Spleen (tissue), 11 donors: ENCODE data around the gene GET3. TPM values are rescaled to one million over a fixed set of nuclear protein-coding genes. Genes with fewer than 3 reads are reported as not detected.

ENCODE experiments used
- DNase-seq: peaks from one replicate; pipeline ENCODE4 v3.0.0-alpha.2; 2020
- H3K27ac ChIP-seq, 8 donors: fragments of 200-600 bp; sonication (generic) in 7 of 8; 1 replicate in 4 of 8; 2 replicates in 4 of 8; pipeline versions ENCODE4 v1.5.0 to v1.8.0; 2016 to 2021; ENCODE audit warnings: inconsistent platforms in 4 of 8, mild to moderate bottlenecking in 4 of 8, moderate library complexity in 1 of 8
- H3K27me3 ChIP-seq, 7 donors: fragments of 200-600 bp; sonication (generic) in 6 of 7; replicated peaks in 1 of 7; 1 replicate in 4 of 7; 2 replicates in 3 of 7; pipeline versions ENCODE4 v1.5.0 to v1.8.0; 2016 to 2021; ENCODE audit warnings: inconsistent platforms in 3 of 7, mild to moderate bottlenecking in 1 of 7
- H3K36me3 ChIP-seq, 6 donors: fragments of 200-600 bp; sonication (generic) in 5 of 6; 1 replicate in 4 of 6; 2 replicates in 2 of 6; pipeline versions ENCODE4 v1.5.0 to v1.8.0; 2016 to 2021; ENCODE audit warnings: inconsistent platforms in 2 of 6
- H3K4me1 ChIP-seq, 6 donors: fragments of 200-600 bp; sonication (generic) in 5 of 6; 1 replicate in 3 of 6; 2 replicates in 3 of 6; pipeline versions ENCODE4 v1.5.0 to v1.8.0; 2016 to 2021; ENCODE audit warnings: inconsistent platforms in 3 of 6
- H3K4me3 ChIP-seq, 8 donors: fragments of 200-600 bp; sonication (generic) in 7 of 8; 1 replicate in 4 of 8; 2 replicates in 4 of 8; pipeline versions ENCODE4 v1.5.0 to v1.8.0; 2016 to 2021; ENCODE audit warnings: inconsistent platforms in 4 of 8, mild to moderate bottlenecking in 4 of 8, moderate library complexity in 2 of 8
- H3K9me3 ChIP-seq, 8 donors: fragments of 200-600 bp; sonication (generic) in 7 of 8; 1 replicate in 4 of 8; 2 replicates in 4 of 8; pipeline versions ENCODE4 v1.5.0 to v1.8.0; 2016 to 2021; ENCODE audit warnings: inconsistent platforms in 4 of 8
- CTCF ChIP-seq, 11 experiments: fragments of 200-600 bp in 7 of 11; fragments of 450-650 bp in 4 of 11; sonication (generic) in 4 of 11; IDR thresholded peaks in 8 of 11; conservative IDR thresholded peaks in 3 of 11; 1 replicate in 7 of 11; 2 replicates in 4 of 11; pipeline versions ENCODE4 v1.4.0 to v1.8.0; 2016 to 2021; ENCODE audit warnings: antibody characterized with exemption in 11 of 11, inconsistent platforms in 4 of 11, mild to moderate bottlenecking in 1 of 11
- POLR2A ChIP-seq, 3 donors: fragments of 450-650 bp; IDR thresholded peaks; one replicate each; pipeline ENCODE4 v1.5.1; 2017; ENCODE audit warnings: antibody characterized with exemption in 3 of 3, mild to moderate bottlenecking in 1 of 3
- POLR2AphosphoS5 ChIP-seq, 3 donors: sonication (generic); formaldehyde crosslinking; IDR thresholded peaks; one replicate each; pipeline ENCODE4 v1.5.1; 2017; ENCODE audit warnings: antibody characterized with exemption in 3 of 3
- WGBS, 5 donors: extraction: QIAGEN DNeasy Blood & Tissue Kit in 3 of 5; methylation state at CpG; one replicate each; pipeline versions ENCODE4 v1.1.5 to v1.1.7; 2013 to 2018; 5-methylcytosine and 5-hydroxymethylcytosine counted together
- intact Hi-C: fragments of 100-400 bp; cut with DNase I; formaldehyde crosslinking; loops from one replicate; pipeline ENCODE4 v1.15.0; 2023; ENCODE audit warnings: low total_unique reads
- polyA plus RNA-seq, 3 donors: library from polyadenylated mRNA; stranded (reverse); fragments of 200-250 nt; gene quantifications; one replicate each; pipeline ENCODE4 v1.2.1, GENCODE V29; 2013
- total RNA-seq, 7 donors: library from RNA; depleted of rRNA in 3 of 7; stranded (reverse); fragments of >200 nt in 3 of 7; fragmentation: NEBNext Ultra II Directional in 4 of 7; extraction: Animal tissue kit (Norgen Biotek cat#: 25700) in 4 of 7; gene quantifications; one replicate each; pipeline versions ENCODE4 v1.1.0 to v1.2.1, GENCODE V29; 2016 to 2021
- donor health status: healthy with polysubstance abuse.
- donor health status: DM: no; HTN: no; CAD: no; lungs with moderate emphysema.
- donor health status: DM: no; HTN: no; CAD: no.
- donor health status: Bipolar disorder and iron deficiency.
- donor health status: healthy.
- donor health status: DM: no; HTN: no; CAD: no.
- donor health status: DM: yes; HTN: yes; CAD: no.

GET3 gene
- total and polyA plus RNA-seq, 10 donors, result 32.7 to 68.0 (median 41.2) TPM

- DNase-seq, result no peak
- Histone ChIP-seq H3K4me3 (no peak overlapping the region), H3K4me1 (peaks cover under 1 to 32% (median 8%) of the 10 kb centered on the region in 6 donors), H3K27ac (no peak overlapping the region), H3K36me3 (peaks cover 4 to 95% (median 73%) of the 10 kb centered on the region in 6 donors), H3K27me3 (no peaks in the 10 kb centered on the region), H3K9me3 (no peaks in the 10 kb centered on the region)
- intact Hi-C loops, result loop anchor here (5.0 kb wide), 1 partner anchor 42 kb away; no protein-coding TSS in a partner anchor
- 94 to 99% (median 96%) methylated on average over 15 of the region's 15 CpGs; no CpG with 5 or more reads in 1 of the 5 donors for WGBS, 5 donors
- TF ChIP-seq CTCF (IDR thresholded peaks at IDR 0.05 in 8 of 11, conservative IDR thresholded peaks at IDR 0.05 in 3 of 11), result no peak
- peak in 1 of 3 donors; percentile 37 for TF ChIP-seq POLR2AphosphoS5 (IDR thresholded peaks at IDR 0.05)
- no peak for TF ChIP-seq POLR2A (IDR thresholded peaks at IDR 0.05)
Measured at GRCh38 chr19:12715102-12715501, 22.2 kb upstream of the GET3 start.

GRCh38 chr19:12715929-12716328 is 21.4 kb upstream of the GET3 start:
- H3K4me1 ChIP-seq, result peaks cover 8 to 40% (median 16%) of the 10 kb centered on the region in 6 donors
- H3K9me3 ChIP-seq, result no peaks in the 10 kb centered on the region
- H3K4me3 ChIP-seq, result no peak overlapping the region
- no peak overlapping the region for H3K27ac ChIP-seq
- WGBS, 5 donors, result 94 to 100% (median 98%) methylated on average over 3 of the region's 3 CpGs
- no peak for DNase-seq
- peaks cover 4 to 86% (median 65%) of the 10 kb centered on the region in 6 donors for H3K36me3 ChIP-seq
- intact Hi-C loops, result loop anchor here (5.0 kb wide), 1 partner anchor 41 kb away; no protein-coding TSS in a partner anchor
- no peaks in the 10 kb centered on the region for H3K27me3 ChIP-seq
- TF ChIP-seq POLR2A (IDR thresholded peaks at IDR 0.05) (no peak), CTCF (IDR thresholded peaks at IDR 0.05 in 8 of 11, conservative IDR thresholded peaks at IDR 0.05 in 3 of 11) (no peak), POLR2AphosphoS5 (IDR thresholded peaks at IDR 0.05) (no peak)

GRCh38 chr19:12720296-12720695 is 17.0 kb upstream of the GET3 start:
- no peak for TF ChIP-seq POLR2A (IDR thresholded peaks at IDR 0.05)
- TF ChIP-seq POLR2AphosphoS5 (IDR thresholded peaks at IDR 0.05), result no peak
- TF ChIP-seq CTCF (IDR thresholded peaks at IDR 0.05 in 8 of 11, conservative IDR thresholded peaks at IDR 0.05 in 3 of 11), result no peak
- Histone ChIP-seq H3K36me3 (peaks cover 2 to 45% (median 26%) of the 10 kb centered on the region in 6 donors), H3K27me3 (no peaks in the 10 kb centered on the region), H3K9me3 (no peaks in the 10 kb centered on the region), H3K4me1 (peaks cover 22 to 71% (median 47%) of the 10 kb centered on the region in 6 donors), H3K27ac (peak overlapping the region in 5 of 8 donors; percentile 89 to 94 (median 93)), H3K4me3 (peak overlapping the region in 5 of 8 donors; percentile 58 to 91 (median 72))
- DNase-seq, result no peak
- intact Hi-C loops, result no loop called here
- 84 to 94% (median 88%) methylated on average over 9 to 10 of the region's 10 CpGs for WGBS, 5 donors

GRCh38 chr19:12720851-12721655 is 16.2 kb upstream of the GET3 start:
- DNase-seq, result no peak

More at GRCh38 chr19:12720851-12721655, 16.2 kb upstream of the GET3 start:
- Histone ChIP-seq H3K36me3 (peaks cover 0 to 38% (median 20%) of the 10 kb centered on the region in 6 donors), H3K4me3 (peak overlapping the region; percentile 48 to 91 (median 70)), H3K27me3 (no peaks in the 10 kb centered on the region), H3K4me1 (peaks cover 22 to 71% (median 47%) of the 10 kb centered on the region in 6 donors), H3K9me3 (no peaks in the 10 kb centered on the region), H3K27ac (peak overlapping the region; percentile 80 to 94 (median 90))
- TF ChIP-seq POLR2A (IDR thresholded peaks at IDR 0.05), result no peak
- TF ChIP-seq CTCF (IDR thresholded peaks at IDR 0.05 in 8 of 11, conservative IDR thresholded peaks at IDR 0.05 in 3 of 11), result no peak
- peak in 2 of 3 donors; percentile 28 to 49 for TF ChIP-seq POLR2AphosphoS5 (IDR thresholded peaks at IDR 0.05)
- WGBS, 5 donors, result 1 to 33% (median 15%) methylated on average over 15 to 59 of the region's 59 CpGs
- intact Hi-C loops, result no loop called here
